Measurements from ENCODE around the gene C2orf69. TPM values are rescaled to one million over a fixed set of nuclear protein-coding genes. Genes with fewer than 3 reads are reported as not detected.
"Not testable (repeated sequence)": the region's sequence is repeated elsewhere in the genome, so short reads cannot be mapped to it uniquely, and the experiment has no call there.

The C2orf69 gene
- total RNA-seq, 1 donor from 2014 or later: 8.7 TPM

DNA sequence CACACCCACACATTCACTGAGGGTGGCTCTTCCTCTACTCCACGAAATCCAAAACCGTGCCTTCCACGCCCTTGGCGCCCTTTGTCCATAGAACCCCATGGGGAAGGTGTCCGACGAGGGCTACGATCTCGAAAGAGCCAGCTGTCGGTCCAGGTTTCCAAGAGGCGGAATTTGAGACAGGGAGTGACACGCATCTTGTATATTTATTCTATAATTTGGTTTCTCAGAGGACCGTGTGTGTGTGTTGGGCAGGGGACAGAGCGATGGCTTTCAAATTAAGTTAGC, 726 bp downstream of the C2orf69 start:
- DNase-seq (ENCODE audit: low spot score): no peak
- intact Hi-C loops (cut with DNase I): loop anchor here (5.0 kb wide), 2 partner anchors 45 to 395 kb away; partner anchors contain the start of genes MAIP1, SPATS2L and TYW5

DNA sequence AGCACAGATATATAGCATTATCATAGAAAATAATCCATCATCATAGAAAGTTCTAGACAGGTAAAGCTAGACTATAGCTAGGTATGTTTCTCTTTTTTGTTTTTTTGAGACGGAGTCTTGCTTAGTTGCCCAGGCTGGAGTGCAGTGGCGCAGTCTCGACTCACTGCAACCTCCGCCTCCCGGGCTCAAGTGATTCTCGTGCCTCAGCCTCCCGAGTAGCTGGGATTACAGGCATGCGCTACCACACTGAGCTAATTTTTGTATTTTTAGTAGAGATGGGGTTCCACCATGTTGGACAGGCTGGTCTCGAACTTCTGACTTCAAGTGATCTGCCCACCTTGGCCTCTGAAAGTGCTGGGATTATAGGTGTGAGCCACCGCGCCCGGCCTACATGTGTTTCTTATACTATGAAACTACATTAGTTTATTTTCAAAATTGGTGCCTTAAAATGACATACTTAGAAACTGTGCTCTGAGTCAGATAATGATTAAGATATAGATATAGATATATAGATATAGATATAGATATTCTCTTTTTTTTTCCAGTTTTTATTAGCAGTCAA, 1.5 kb downstream of the C2orf69 start:
- intact Hi-C loops (cut with DNase I): loop anchor here (5.0 kb wide), 2 partner anchors 45 to 395 kb away; partner anchors contain the start of genes MAIP1, SPATS2L and TYW5
- DNase-seq (ENCODE audit: low spot score): not testable (repeated sequence)

DNA sequence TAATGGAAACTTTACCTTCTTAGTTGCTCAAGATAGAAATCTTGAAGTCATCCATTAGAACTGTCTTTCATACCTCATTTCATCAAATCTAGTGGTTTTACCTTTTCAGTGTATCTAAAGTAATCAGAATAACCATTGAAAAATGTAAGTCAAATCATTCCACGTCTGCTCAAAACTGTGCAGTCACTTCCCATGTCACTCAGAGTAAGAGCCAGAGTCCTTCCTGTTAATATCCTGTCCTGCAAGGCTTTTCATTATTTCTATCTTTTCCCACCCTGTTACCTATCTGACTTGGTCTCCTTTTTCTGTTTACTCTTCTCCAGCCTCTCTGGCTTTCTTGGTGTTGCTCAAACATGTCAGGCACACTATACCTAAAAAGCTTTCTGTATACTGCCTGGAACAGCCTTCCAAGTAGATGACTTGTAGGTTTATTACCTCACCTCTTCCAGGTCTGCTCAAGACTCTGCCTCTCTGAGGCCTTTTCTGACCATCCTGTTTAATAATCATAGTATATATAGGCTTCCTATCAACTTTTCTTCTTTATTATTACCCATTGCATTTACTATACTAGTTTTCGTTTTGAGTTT, 3.4 kb downstream of the C2orf69 start:
- intact Hi-C loops (cut with DNase I): loop anchor here (5.0 kb wide), 2 partner anchors 43 to 393 kb away; partner anchors contain the start of genes MAIP1, SPATS2L and TYW5

DNA sequence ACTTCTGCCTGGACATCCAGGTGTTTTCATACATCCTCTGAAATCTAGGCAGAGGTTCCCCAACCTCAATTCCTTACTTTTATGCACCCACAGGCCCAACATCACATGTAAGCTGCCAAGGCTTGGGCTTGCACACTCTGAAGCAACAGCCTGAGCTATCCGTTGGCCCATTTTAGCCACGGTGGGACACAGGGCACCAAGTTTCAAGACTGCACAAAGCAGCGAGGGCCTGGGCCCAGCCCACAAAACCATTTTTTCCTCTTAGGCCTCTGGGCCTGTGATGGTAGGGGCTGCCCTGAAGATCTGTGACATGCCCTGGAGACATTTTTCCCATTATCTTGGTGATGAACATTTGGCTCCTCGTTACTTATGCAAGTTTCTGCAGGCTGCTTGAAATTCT, 5.9 kb downstream of the C2orf69 start:
- no peak for DNase-seq (ENCODE audit: low spot score)
- intact Hi-C loops (cut with DNase I): no loop called here

More for the DNA sequence above, 3.4 kb downstream of the C2orf69 start:
- DNase-seq (ENCODE audit: low spot score): no peak

DNA sequence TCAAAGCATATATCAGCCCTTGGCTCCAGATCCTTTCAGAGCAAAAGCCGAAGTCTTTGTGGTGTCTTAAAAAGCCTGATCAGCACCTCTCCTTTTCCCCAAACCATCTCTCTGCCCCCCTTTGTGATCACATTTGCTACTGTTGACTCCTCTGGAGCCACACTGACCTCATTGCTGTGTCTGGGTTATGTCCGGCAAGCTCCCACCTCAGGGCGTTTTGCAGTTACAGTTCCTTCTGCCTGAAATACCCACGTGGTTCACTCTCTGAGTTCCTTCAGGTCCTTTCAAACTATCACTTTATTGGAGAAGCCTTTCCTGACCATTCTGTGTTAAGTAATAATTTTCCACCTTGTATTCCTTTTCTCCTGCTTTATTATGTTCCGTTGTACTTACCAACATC, 11.8 kb downstream of the C2orf69 start:
- DNase-seq (ENCODE audit: low spot score): no peak
- intact Hi-C loops (cut with DNase I): no loop called here

DNA sequence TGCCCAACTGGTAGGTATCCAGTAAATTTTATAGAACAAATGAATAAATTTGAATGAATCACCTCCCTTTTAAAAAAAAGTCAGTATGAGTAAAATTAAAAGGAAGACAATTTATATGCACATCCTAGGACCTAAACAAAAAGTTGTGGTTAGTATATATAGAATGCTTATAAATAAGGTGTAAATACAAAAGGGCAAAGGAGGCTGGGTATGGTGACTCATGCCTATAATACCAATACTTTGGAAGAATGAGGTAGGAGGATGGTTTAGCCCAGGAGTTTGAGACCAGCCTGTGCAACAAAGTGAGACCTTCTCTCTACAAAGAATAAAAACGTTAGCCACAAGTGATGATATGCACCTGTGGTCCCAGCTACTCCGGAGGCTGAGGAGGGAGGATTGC, 12.8 kb downstream of the C2orf69 start:
- intact Hi-C loops (cut with DNase I): no loop called here
- DNase-seq (ENCODE audit: low spot score): no peak

- no peak for DNase-seq (ENCODE audit: low spot score)
- intact Hi-C loops (cut with DNase I): no loop called here
These were observed 15.7 kb downstream of the C2orf69 start for GRCh38 chr2:199926806-199927205.

DNA sequence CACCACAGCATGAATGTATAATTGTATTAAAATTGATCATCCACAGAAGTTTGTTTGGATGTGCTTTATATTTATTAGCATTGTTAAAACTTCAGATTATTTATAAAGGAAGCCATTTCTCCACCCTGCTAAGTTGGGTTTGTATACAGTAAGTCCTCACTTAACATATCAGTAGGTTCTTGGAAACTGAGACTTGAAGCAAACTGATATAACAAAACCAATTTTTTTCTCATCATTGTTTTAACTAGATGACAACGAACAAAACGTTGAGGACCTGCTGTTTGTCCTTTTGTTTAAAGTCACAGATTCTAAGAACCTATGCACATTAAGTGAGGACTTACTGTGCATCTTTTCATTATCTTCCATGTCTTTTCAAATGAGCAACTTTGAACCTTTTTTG, 17.1 kb downstream of the C2orf69 start:
- no peak for DNase-seq (ENCODE audit: low spot score)
- intact Hi-C loops (cut with DNase I): no loop called here

- no peak for DNase-seq (ENCODE audit: low spot score)
- intact Hi-C loops (cut with DNase I): no loop called here
These were observed 17.5 kb downstream of the C2orf69 start for GRCh38 chr2:199928626-199929025.

- DNase-seq (ENCODE audit: low spot score): no peak
- intact Hi-C loops (cut with DNase I): no loop called here
These were observed 18.2 kb downstream of the C2orf69 start for GRCh38 chr2:199929262-199929661.

DNA sequence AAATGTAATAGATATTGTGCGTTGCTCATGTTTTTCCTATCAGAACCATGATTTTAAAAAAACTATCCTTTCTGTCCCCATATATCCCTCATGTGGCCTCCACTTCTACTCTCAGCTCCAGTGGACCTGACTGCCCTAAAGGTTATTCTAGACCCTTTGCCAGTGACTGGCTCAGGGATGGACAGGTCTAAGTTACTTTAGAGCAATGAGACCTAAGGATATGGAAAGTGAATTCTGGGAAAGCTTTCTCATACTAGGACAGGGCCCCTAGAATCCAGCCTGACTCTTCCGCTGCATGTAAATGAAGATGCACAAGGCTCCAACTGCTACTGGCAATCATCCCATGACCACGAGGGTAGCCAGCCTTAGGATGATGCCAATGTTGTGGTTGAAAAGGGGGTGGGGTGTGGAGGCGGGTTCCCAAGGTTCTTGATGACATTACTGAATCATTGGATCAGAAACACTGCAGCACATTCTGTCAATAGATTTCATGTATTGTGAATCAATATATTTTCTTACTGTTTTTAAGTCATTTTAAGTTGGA, 21.3 kb downstream of the C2orf69 start:
- no peak for DNase-seq (ENCODE audit: low spot score)
- intact Hi-C loops (cut with DNase I): no loop called here

DNA sequence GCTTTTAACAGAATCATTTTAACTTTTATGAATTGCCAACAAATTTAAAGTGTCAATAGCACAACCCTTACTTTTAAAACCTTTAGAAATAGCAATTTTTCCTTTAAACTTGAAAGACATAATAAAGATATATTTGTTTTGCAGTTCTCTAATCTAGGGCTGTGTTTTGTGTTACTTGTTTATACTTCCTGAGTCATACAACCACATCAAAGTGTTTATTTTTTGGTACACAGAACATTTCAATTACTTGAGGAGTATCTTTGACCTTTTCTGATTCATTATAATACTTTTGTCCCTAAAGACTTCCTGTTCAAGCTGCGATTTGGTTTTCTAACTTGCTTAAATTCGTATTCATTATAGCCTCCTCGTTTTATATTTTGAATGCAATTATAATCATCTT, 22.4 kb downstream of the C2orf69 start:
- no peak for DNase-seq (ENCODE audit: low spot score)
- intact Hi-C loops (cut with DNase I): no loop called here

GRCh38 chr2:199936554-199936953, 25.5 kb downstream of the C2orf69 start:
- intact Hi-C loops (cut with DNase I): no loop called here
- DNase-seq (ENCODE audit: low spot score): no peak

GRCh38 chr2:199940373-199940772, 29.3 kb downstream of the C2orf69 start:
- DNase-seq (ENCODE audit: low spot score): no peak
- intact Hi-C loops (cut with DNase I): no loop called here

GRCh38 chr2:199943373-199943772, 32.3 kb downstream of the C2orf69 start:
- DNase-seq (ENCODE audit: low spot score): no peak
- intact Hi-C loops (cut with DNase I): no loop called here

DNA sequence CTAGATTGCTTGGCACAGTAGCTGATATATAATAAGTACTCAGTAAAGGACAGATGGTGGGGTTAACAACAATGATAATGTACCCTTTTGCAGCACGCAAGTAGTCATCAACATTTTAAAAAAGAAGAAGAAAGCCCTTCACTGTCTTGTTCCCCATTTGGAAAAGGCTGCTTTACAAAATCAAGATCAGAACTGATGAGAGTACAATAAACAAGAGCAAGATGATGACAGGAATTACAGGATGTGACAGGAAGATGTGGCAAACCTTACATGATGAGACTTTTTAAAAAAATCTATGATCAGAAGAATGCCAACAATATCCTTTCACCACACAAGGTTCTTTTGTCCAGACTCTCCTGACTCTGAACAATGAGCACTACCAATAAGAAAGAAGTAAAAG, 35.1 kb downstream of the C2orf69 start:
- intact Hi-C loops (cut with DNase I): no loop called here
- DNase-seq (ENCODE audit: low spot score): no peak

DNA sequence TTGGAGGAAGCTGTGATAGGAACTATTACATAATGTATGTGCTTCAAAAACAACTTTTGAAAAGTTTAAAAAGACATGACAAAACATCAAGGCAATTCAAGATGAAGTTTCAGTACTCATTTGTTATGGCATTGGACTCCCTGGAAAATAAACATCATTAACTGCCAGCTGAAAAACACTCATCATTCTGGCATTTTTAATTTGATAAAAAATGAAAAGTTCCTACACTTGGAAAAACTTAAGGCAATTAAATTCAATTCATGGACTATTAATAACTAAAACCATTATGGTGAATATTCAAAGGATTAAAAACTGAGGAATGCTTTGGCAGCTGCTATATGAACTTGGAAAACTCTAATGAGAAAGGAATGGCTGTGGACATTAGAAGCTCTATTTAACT, 35.7 kb downstream of the C2orf69 start:
- no peak for DNase-seq (ENCODE audit: low spot score)
- intact Hi-C loops (cut with DNase I): no loop called here

DNA sequence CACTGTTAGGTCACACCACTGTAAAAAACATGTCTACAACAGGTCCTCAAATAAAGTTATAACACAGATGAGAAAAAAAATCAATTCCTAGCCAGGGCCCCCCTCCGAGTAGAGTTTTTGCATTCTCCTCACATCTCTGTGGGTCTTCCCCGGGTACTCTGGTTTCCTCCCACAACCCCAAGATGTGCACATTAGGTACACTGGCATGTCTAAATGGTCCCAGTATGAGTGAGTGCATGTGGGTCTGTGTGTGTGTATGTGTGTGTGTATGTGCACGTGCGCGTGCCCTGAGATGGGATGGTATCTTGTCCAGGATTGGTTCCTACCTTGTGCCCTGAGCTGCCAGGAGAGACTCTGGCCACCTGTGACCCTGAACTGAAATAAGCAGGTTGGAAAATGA, 39.3 kb downstream of the C2orf69 start:
- intact Hi-C loops (cut with DNase I): no loop called here
- DNase-seq (ENCODE audit: low spot score): no peak

- intact Hi-C loops (cut with DNase I): no loop called here
- DNase-seq (ENCODE audit: low spot score): no peak
These were observed 39.9 kb downstream of the C2orf69 start for GRCh38 chr2:199951023-199951422.

GRCh38 chr2:199955007-199955338, 43.9 kb downstream of the C2orf69 start:
- DNase-seq (ENCODE audit: low spot score): no peak
- intact Hi-C loops (cut with DNase I): loop anchor here (5.0 kb wide), 1 partner anchor 43 kb away; the partner anchor contains the start of gene C2orf69

DNA sequence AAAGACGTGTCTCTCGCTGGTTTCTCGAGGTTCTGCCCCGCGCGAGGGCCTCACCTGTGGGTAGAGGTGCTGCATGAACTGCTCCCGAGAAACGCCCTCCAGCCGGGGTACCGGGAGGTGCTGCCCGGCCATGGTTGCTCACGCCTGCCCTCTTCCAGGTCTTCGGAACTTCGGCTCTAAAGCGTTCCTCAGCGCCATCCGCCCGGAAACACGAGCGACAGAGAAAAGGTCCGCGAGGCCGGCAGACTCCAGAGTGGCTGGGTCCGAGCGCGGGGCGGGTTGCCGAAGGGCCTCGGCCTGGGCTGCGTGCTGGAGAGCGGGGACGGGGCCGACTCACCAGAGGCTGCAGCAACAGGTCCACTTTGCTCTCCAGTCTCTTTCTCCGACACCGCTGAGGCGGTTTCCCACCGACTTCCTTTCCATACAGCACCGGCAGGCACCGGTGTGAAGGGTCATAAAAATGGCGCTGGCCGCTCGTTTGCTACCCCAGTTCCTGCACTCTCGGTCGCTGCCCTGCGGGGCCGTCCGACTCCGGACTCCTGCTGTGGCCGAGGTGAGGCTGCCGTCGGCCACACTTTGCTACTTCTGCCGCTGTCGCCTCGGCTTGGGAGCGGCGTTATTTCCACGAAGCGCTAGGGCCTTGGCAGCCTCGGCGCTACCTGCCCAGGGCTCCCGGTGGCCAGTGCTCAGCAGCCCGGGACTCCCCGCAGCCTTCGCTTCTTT, 44.4 kb downstream of the C2orf69 start, which contains the start of the genes MAIP1 and TYW5:
Gene MAIP1, plus strand, starts transcription at position 244 of the 723 bp plus-strand sequence. Its CDS starts 217 bp downstream, at position 461.
Gene TYW5, minus strand, starts transcription at position 153 of the 723 bp plus-strand sequence. Its CDS starts 21 bp downstream, at position 132.
- intact Hi-C loops (cut with DNase I): loop anchor here (5.0 kb wide), 1 partner anchor 43 kb away; the partner anchor contains the start of gene C2orf69
- peak; percentile 93 for DNase-seq (ENCODE audit: low spot score)
